Stimulated activated effector memory CD8-positive, alpha-beta T cell treated with anti-CD3 and anti-CD28 coated beads, Interleukin-12 subunit alpha, Interleukin-12 subunit beta, amount 100 ng/mL, for 72 hours (primary cell): ENCODE measurements around the gene SGIP1.

Experiments
- ATAC-seq: fragments of 150-1000 bp; cut with Tn5 transposase; 2 replicates; pipeline ENCODE4 v1.10.0; 2021
- DNase-seq, 2 donors: peaks; one replicate each; pipeline ENCODE4 v3.0.0; 2021 to 2022; ENCODE audit warnings: low spot score in 2 of 2
- H3K27ac Mint-ChIP-seq: one replicate; pipeline ENCODE4 v1.8.0; 2022; ENCODE audit warnings: mild to moderate bottlenecking, mixed read lengths
- H3K36me3 Mint-ChIP-seq: one replicate; pipeline ENCODE4 v1.8.0; 2022; ENCODE audit warnings: mild to moderate bottlenecking, mixed read lengths
- H3K4me1 Mint-ChIP-seq: one replicate; pipeline ENCODE4 v1.8.0; 2022; ENCODE audit warnings: mixed read lengths
- H3K4me3 Mint-ChIP-seq: one replicate; pipeline ENCODE4 v1.8.0; 2022; ENCODE audit warnings: mild to moderate bottlenecking, mixed read lengths
- H3K9me3 Mint-ChIP-seq: one replicate; pipeline ENCODE4 v1.8.0; 2022; ENCODE audit warnings: mixed read lengths

Gene SGIP1

DNA sequence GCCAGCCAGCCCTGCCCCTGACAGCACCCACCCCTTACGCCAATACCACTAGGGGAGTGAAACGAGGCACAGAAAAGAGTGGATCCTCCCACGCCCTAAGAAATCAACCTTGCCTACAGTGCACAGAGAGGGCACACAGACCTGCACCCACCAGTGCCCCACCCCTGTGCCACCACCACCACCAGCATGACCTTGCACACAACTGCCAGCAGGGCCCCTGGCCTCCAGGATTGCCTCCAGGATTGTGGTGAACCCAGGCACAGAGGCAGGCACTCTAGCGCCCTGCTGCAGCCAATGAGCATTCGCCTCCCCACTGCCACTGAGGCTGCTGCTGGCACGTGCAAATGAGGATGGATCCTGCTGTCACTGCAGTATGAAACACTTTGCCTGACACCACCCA, 23.5 kb upstream of the SGIP1 start:
- Mint-ChIP-seq H3K9me3 (no peaks in the 10 kb centered on the region), H3K4me1 (no peaks in the 10 kb centered on the region), H3K4me3 (no peak overlapping the region), H3K27ac (no peak overlapping the region), H3K36me3 (no peaks in the 10 kb centered on the region)
- ATAC-seq, result peak; percentile 43
- no peak for DNase-seq

DNA sequence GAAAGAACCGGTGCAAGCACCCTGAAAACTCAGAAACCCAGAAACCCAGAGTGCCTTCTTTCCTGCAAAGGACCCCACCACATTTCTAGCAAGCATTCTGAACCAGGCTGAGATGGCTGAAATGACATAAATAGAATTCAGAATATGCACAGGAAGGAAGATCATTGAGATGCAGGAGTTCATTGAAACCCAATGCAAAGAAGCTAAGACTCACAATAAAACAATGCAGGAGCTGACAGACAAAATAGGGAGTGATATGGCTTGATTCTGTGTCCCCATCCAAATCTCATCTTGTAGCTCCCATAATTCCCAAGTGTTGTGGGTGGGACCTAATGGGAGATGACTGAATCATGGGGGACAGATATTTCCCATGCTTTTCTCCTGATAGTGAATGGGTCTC, 22.8 kb upstream of the SGIP1 start:
- no peaks in the 10 kb centered on the region for H3K4me1 Mint-ChIP-seq
- no peaks in the 10 kb centered on the region for H3K36me3 Mint-ChIP-seq
- no peaks in the 10 kb centered on the region for H3K9me3 Mint-ChIP-seq

DNA sequence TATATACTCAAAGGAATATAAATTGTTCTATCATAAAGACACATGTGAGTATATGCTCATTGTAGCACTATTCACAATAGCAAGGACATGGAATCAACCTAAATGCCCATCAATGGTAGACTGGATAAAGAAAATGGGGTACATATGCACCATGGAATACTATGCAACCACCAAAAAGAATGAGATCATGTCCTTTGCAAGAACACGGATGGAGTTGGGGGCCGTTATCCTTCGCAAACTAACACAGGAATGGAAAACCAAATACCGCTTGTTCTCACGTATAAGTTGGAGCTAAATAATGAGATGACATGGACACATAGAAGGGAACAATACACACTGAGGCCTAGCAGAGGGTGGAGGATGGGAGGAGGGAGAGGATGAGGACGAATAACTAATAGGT, 16.0 kb upstream of the SGIP1 start:
- H3K36me3 Mint-ChIP-seq, result no peaks in the 10 kb centered on the region
- H3K4me1 Mint-ChIP-seq, result no peaks in the 10 kb centered on the region
- H3K9me3 Mint-ChIP-seq, result no peaks in the 10 kb centered on the region
- H3K4me3 Mint-ChIP-seq, result no peak overlapping the region
- no peak overlapping the region for H3K27ac Mint-ChIP-seq
- no peak for DNase-seq
- ATAC-seq, result no peak

More for the DNA sequence above, 22.8 kb upstream of the SGIP1 start:
- H3K4me3 Mint-ChIP-seq, result no peak overlapping the region
- ATAC-seq (no peak), DNase-seq (no peak)
- no peak overlapping the region for H3K27ac Mint-ChIP-seq

DNA sequence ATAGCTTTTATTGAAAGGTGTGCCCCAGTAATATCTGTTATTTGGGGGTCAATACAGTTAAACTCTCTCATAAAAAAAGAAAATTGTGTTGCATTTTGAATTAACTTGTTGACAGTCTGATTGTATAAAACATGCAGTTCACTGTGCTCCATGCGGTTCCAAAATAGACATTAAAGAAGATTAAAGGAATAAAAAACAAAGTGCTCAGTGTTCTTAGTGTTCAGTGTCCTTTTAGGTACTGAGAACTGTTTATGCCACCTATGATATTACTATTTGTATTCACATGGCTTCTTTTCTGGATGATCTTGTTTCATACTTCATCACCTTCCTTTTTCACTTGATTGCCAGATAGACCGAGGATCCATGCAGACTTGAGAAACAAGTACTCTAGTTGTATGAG, 15.3 kb upstream of the SGIP1 start:
- Mint-ChIP-seq H3K4me3 (no peak overlapping the region), H3K4me1 (no peaks in the 10 kb centered on the region), H3K27ac (no peak overlapping the region), H3K9me3 (no peaks in the 10 kb centered on the region), H3K36me3 (no peaks in the 10 kb centered on the region)
- DNase-seq (no peak), ATAC-seq (no peak)

DNA sequence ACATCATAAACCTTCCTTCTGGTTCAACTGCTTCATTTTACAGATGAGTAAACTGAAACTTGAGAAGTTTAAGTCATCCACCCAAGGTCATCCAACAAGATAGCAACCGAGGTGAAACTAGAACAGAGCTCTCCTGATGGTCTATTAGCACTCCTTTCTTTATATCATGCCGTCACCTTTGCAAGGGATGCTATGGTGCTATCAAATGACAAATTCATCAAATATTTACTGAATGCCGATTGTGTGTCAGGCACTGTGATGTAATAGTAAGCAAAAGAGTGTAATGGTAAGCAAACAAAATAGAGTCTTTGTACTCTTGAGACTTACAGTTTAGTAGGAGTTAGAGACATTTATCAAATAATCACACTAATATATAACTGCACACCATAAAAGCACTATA, 14.0 kb upstream of the SGIP1 start:
- Mint-ChIP-seq H3K4me3 (no peak overlapping the region), H3K9me3 (no peaks in the 10 kb centered on the region), H3K4me1 (no peaks in the 10 kb centered on the region), H3K27ac (no peak overlapping the region), H3K36me3 (no peaks in the 10 kb centered on the region)
- ATAC-seq (no peak), DNase-seq (no peak)

DNA sequence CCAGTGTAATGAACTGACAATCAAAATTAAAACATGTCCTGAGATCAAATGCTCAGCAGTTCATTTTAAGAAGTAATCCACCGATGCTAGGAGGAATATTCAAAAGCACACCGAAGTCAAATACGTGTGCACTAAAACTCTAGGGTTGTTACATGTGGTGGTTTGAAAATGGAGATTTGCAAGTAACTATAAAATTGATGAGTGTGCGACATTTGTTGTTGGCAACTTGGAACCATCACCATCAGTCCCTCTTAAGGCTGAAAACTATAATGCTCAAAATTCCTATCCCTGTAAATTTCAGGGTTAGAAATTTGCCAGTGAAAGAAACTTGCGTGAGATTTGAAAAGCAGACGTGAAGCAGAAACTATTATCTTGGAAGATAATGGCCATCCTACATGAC, 13.3 kb upstream of the SGIP1 start:
- Mint-ChIP-seq H3K36me3 (no peaks in the 10 kb centered on the region), H3K27ac (no peak overlapping the region), H3K9me3 (no peaks in the 10 kb centered on the region), H3K4me3 (no peak overlapping the region), H3K4me1 (no peaks in the 10 kb centered on the region)
- no peak for ATAC-seq
- no peak for DNase-seq

DNA sequence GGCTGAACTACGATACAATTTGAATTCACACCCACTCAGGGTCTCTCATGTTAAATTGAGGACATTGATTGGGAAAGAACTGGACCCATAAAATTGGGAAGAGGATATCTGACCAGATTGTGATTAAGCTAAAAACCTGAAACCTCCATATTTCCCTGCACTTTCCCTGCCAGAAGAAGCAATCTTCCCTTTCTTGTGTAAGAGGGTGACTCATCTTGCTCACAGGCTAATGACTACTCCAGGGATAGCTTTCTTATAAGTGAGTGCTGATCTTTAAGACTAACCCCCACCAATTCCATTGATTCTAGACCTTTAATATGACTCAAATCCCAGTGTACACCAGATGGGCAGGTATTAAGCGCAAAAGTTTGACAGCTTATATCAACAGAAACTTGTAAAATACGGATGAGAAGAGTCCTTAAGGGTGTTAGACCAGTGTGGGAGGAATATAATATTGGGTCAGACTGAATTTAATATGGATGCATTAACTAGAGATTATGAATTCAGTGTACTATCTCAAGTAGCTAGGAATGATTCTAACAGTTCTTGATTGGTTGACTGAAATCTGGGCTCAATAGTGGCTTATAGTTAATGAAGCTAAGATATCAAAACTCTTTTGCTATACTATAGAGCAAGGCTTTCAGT, 12.1 kb upstream of the SGIP1 start:
- no peaks in the 10 kb centered on the region for H3K9me3 Mint-ChIP-seq
- no peak for DNase-seq
- H3K27ac Mint-ChIP-seq, result no peak overlapping the region
- H3K4me1 Mint-ChIP-seq, result no peaks in the 10 kb centered on the region
- H3K4me3 Mint-ChIP-seq, result no peak overlapping the region
- ATAC-seq, result no peak
- H3K36me3 Mint-ChIP-seq, result no peaks in the 10 kb centered on the region

DNA sequence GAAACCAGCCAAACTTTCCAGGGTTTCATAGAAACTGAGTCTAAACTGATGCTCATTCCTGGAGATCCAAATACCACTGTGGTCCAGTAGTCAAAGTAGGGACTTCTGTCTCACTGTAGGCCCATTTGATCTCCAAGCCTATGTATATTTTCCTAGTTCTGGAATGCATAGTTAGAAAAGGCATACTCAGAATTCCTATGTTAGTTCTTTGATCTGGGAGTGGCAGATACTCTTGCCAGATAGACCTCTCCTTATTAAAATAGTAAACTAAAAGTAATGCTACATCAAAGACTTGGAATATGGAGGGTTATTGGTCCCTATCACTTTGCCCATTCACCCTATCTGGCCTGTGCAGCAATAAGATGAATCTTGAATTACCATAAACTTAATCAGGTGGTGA, 10.4 kb upstream of the SGIP1 start:
- no peak overlapping the region for H3K4me3 Mint-ChIP-seq
- no peaks in the 10 kb centered on the region for H3K9me3 Mint-ChIP-seq
- no peak for ATAC-seq
- H3K4me1 Mint-ChIP-seq, result no peaks in the 10 kb centered on the region
- DNase-seq, result no peak
- H3K36me3 Mint-ChIP-seq, result no peaks in the 10 kb centered on the region
- no peak overlapping the region for H3K27ac Mint-ChIP-seq

DNA sequence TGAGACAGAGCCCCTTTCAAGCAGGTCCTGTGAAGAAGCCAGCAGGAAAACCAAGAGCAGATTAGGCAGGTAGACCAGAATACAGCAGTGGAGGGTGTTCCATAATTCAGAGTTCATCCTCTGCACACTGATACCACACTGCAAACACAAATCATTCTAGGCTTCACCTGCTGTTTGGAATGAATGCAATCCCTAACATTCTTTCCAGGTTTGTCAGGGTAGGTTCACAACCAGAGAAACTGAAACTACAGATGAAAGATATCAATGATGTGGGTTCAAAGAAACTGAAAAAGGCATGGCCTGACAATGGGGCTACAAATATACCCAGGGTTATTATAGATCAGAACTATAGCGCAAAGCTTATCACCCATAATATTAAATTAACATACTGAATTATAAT, 8.9 kb upstream of the SGIP1 start:
- Mint-ChIP-seq H3K4me3 (no peak overlapping the region), H3K4me1 (no peaks in the 10 kb centered on the region), H3K27ac (no peak overlapping the region), H3K9me3 (no peaks in the 10 kb centered on the region), H3K36me3 (no peaks in the 10 kb centered on the region)
- no peak for ATAC-seq
- no peak for DNase-seq

DNA sequence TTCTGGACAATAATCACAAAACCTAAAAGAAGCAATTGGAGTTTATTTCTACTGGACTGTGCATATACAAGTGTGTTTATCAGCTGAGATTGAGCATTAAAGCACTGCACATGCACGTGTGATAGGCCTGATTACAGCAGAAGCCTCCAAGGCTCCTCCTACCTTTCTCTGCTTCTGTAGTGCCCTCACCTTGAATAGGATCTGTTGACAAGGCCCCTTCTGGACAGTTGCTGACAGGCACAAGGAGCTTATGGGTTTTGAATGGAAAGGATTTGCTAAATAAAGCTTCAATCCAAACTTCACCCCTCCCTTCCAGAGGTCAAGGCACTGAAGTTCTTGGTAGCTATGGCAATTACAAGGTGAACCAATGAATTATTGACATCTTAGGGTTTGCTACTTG, 7.9 kb upstream of the SGIP1 start:
- H3K27ac Mint-ChIP-seq, result no peak overlapping the region
- no peaks in the 10 kb centered on the region for H3K9me3 Mint-ChIP-seq
- H3K4me1 Mint-ChIP-seq, result no peaks in the 10 kb centered on the region
- ATAC-seq, result no peak
- no peak for DNase-seq
- H3K4me3 Mint-ChIP-seq, result no peak overlapping the region
- no peaks in the 10 kb centered on the region for H3K36me3 Mint-ChIP-seq

DNA sequence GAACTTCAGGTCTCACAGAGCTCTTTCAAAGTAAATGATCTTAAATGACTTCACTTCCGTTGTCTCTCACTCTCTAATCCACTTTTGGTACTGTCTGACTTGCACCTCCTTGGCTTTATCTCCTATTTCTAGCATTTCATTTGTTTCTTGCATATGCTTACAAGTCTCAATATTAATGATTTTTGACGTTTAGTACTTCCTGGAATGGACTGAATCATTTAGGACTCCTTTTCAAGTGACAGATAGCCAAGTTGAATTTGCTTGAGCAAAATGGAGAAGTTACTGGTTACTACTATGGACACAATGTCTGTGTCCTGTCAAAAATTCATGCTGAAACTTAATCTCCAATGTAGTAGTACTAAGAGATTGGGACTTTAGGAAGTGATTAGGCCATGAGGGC, 7.0 kb upstream of the SGIP1 start:
- Mint-ChIP-seq H3K4me3 (no peak overlapping the region), H3K27ac (no peak overlapping the region), H3K36me3 (no peaks in the 10 kb centered on the region), H3K4me1 (no peaks in the 10 kb centered on the region), H3K9me3 (no peaks in the 10 kb centered on the region)
- no peak for DNase-seq
- no peak for ATAC-seq

DNA sequence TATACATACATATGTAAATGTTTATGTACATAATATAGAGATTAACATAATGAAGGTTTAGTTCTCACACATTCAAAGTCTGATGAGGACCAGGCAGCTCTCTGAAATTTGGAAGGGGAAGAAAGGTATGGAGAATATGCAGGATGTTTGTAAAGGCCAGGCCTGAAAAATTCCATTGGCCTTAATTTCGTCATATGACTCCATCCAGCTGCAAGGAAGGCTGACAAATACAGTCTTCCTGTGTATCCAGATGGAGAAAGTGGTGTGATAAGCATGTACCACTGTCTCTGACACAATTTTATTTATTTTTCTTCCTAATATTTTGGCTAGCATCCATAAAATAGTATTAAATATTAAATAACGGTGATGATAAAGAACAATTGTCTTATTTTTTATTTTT, 6.3 kb upstream of the SGIP1 start:
- DNase-seq, result no peak
- no peak for ATAC-seq
- no peak overlapping the region for H3K27ac Mint-ChIP-seq
- H3K4me3 Mint-ChIP-seq, result no peak overlapping the region
- no peaks in the 10 kb centered on the region for H3K36me3 Mint-ChIP-seq
- no peaks in the 10 kb centered on the region for H3K9me3 Mint-ChIP-seq
- peaks cover 4% of the 10 kb centered on the region for H3K4me1 Mint-ChIP-seq

DNA sequence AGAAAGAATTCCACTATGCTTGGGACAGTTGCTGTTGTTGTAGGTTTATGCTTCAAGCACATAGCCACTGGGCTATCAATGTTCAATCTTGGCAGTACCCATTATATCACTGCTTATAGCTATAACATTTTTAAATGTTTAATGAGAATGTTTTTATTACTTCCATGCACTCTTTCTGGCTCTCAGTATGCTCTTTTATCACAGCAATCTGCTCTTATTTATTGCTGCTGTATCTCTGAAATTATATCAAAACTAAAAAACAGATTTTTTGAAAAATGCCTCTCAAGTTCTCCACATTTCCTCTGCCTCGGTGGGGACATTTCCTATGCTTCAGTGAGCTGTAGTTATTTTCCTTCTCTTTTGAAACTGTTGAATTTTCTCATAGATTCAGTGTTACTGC, 5.4 kb upstream of the SGIP1 start:
- Mint-ChIP-seq H3K9me3 (no peaks in the 10 kb centered on the region), H3K4me3 (no peak overlapping the region), H3K27ac (no peak overlapping the region), H3K36me3 (no peaks in the 10 kb centered on the region), H3K4me1 (peaks cover 13% of the 10 kb centered on the region)
- DNase-seq (no peak), ATAC-seq (no peak)

DNA sequence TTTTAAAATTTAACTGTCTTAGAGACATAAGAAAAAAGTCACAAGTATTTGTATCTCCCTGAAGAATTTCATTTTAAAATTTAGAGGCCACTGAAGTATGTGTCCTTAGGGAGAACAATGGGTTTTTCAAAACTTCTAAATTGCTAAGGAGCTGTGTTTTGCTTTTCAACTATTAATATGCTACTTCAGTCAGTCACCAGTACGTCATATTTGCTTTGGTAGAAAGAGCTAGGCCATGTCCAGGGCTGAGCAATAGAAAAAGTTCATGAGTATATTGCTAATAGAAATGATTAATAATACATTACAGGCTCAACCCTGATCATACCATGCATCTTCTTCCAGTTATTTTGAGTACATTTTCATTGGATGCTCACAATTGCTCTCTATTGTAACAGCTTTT, 1.7 kb upstream of the SGIP1 start:
- DNase-seq, result no peak
- H3K27ac Mint-ChIP-seq, result no peak overlapping the region
- no peak for ATAC-seq
- H3K4me3 Mint-ChIP-seq, result no peak overlapping the region
- no peaks in the 10 kb centered on the region for H3K36me3 Mint-ChIP-seq
- no peaks in the 10 kb centered on the region for H3K9me3 Mint-ChIP-seq
- peaks cover 18% of the 10 kb centered on the region for H3K4me1 Mint-ChIP-seq

DNA sequence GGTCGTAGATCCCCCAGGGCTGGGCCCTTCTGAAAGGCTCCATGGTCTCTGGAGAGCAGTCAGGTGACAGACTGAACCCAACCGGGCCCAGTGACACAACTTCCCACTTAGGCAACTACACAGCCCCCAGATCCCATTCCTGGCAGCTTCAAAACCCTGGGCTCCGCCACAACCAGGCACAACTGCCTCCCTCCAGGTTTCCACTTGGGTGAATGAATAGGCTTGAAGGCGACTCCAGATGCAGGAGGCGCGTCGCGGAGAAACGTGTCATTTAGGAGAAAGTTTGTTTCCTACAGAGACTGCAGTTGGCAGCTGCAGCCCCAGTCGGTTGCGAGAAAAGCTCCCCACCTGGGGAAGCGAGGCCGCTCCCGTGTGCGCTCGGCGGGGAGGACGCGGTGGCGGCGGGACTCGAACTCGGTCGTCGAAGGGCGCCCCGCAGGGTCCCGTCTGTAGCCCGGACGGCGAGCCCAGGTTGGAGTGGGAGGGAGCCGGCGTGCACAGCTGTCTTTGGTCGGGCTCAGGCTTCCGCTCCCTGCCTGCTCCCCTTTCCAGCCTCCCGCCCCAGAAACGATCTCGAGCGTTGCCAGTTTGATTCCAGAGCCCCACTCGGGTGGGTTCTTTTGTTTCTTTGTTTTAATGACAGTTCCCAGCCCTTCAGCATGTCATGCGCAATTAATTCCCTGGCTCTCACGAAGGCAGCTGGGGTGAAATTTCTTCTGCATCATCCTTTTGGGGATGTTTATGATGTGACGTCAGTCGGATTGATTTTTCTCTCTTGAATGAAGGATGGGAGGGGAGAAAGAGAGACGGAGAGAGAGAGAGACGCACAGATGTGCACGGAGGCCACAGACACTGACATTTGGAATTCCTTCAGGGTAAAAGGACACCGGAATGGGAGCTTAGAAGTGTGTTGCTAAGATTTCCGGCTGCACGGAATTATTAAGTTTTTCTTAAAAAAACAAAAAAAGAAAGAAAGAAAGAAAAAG, 862 bp upstream of the SGIP1 start:
- no peak overlapping the region for H3K27ac Mint-ChIP-seq
- DNase-seq, result no peak

DNA sequence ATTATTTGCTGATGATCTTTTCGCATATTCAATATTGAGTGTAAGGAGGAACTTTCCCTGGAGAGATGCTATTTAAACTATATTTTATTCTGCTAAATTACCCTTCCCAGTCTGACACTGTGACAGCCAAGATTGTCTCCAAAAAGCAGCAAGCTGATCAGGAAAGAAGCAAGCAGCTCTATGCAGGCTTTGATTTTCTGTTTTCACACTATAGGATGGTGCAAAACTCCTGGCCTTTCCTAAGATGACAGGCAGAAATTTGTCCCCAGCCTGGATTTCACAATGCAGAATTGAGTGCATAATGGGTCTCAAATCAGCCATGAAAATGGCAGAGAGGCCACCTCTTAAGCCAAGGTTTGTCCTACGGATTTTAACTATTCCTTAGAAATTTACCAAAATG, 1.1 kb downstream of the SGIP1 start:
- Mint-ChIP-seq H3K36me3 (no peaks in the 10 kb centered on the region), H3K9me3 (no peaks in the 10 kb centered on the region), H3K27ac (no peak overlapping the region), H3K4me3 (no peak overlapping the region), H3K4me1 (peaks cover 18% of the 10 kb centered on the region)
- DNase-seq (no peak), ATAC-seq (no peak)

More for the DNA sequence above, 862 bp upstream of the SGIP1 start:
- no peaks in the 10 kb centered on the region for H3K36me3 Mint-ChIP-seq
- peak; percentile 49 for ATAC-seq
- H3K9me3 Mint-ChIP-seq, result no peaks in the 10 kb centered on the region
- H3K4me3 Mint-ChIP-seq, result peak overlapping the region; percentile 48
- peaks cover 18% of the 10 kb centered on the region for H3K4me1 Mint-ChIP-seq
